Gastrocnemius medialis (tissue), 4 donors: ENCODE results near the gene SLC25A15. TPM values are rescaled to one million over a fixed set of nuclear protein-coding genes. Genes with fewer than 3 reads are reported as not detected.
A peak's percentile ranks its signal among the peaks of the same experiment; 100 is the strongest.

Experiments used
- ATAC-seq, 2 donors: fragments of 150-250 bp; one replicate each; pipeline ENCODE4 v1.9.1; 2016
- DNase-seq, 2 donors: peaks; one replicate each; pipeline ENCODE4 v3.0.0-alpha.2; 2019
- H3K27ac ChIP-seq, 4 donors: fragments of 200-600 bp; sonication (generic); 1 replicate in 1 of 4; 2 replicates in 3 of 4; pipeline ENCODE4 v1.5.1; 2016 to 2018; ENCODE audit warnings: mild to moderate bottlenecking in 2 of 4, moderate library complexity in 1 of 4
- H3K27me3 ChIP-seq, 3 donors: fragments of 200-600 bp; sonication (generic) in 2 of 3; 1 replicate in 1 of 3; 2 replicates in 2 of 3; pipeline versions ENCODE4 v1.5.1 to v1.6.0; 2016 to 2019; ENCODE audit warnings: mild to moderate bottlenecking in 1 of 3, moderate library complexity in 1 of 3
- H3K36me3 ChIP-seq, 2 donors: fragments of 200-600 bp; sonication (generic) in 1 of 2; one replicate each; pipeline ENCODE4 v1.5.1; 2017 to 2018
- H3K4me1 ChIP-seq, 2 donors: fragments of 200-600 bp; sonication (generic) in 1 of 2; one replicate each; pipeline ENCODE4 v1.5.1; 2016 to 2017; ENCODE audit warnings: mild to moderate bottlenecking in 2 of 2
- H3K4me3 ChIP-seq, 4 donors: fragments of 200-600 bp; sonication (generic) in 3 of 4; 1 replicate in 1 of 4; 2 replicates in 3 of 4; pipeline ENCODE4 v1.5.1; 2016 to 2019; ENCODE audit warnings: mild to moderate bottlenecking in 2 of 4
- H3K9me3 ChIP-seq, 3 donors: fragments of 200-600 bp; sonication (generic) in 2 of 3; 1 replicate in 1 of 3; 2 replicates in 2 of 3; pipeline ENCODE4 v1.5.1; 2016 to 2019
- CTCF ChIP-seq, 5 experiments: fragments of 450-650 bp in 3 of 5; fragments of 200-600 bp in 2 of 5; sonication (generic) in 2 of 5; IDR thresholded peaks in 4 of 5; conservative IDR thresholded peaks in 1 of 5; 1 replicate in 4 of 5; 2 replicates in 1 of 5; pipeline ENCODE4 v1.5.1; 2016 to 2019; ENCODE audit warnings: antibody characterized with exemption in 5 of 5, mild to moderate bottlenecking in 3 of 5, moderate library complexity in 3 of 5
- POLR2A ChIP-seq, 2 donors: fragments of 450-650 bp; IDR thresholded peaks; one replicate each; pipeline ENCODE4 v1.6.1; 2017; ENCODE audit warnings: antibody characterized with exemption in 2 of 2, mild to moderate bottlenecking in 2 of 2, moderate library complexity in 2 of 2
- in situ Hi-C, 4 donors: fragments of 200-750 bp; cut with MboI; loops; one replicate each; pipeline versions ENCODE4 v1.15.0 to v1.8.0; 2017; ENCODE audit warnings: low sequenced_read_pairs in 4 of 4
- intact Hi-C: fragments of 100-400 bp; cut with DNase I; formaldehyde crosslinking; loops from one replicate; pipeline ENCODE4 v1.15.1; 2023; ENCODE audit warnings: low total_unique reads
- total RNA-seq, 4 donors: library from RNA; depleted of rRNA; stranded (reverse); fragments of >200 nt; gene quantifications; one replicate each; pipeline versions ENCODE4 v1.1.0 to v1.2.3, GENCODE V29; 2016

SLC25A15 gene
- total RNA-seq, 4 donors from 2014 or later: 4.3 to 19.3 (median 11.0) TPM

- TF ChIP-seq CTCF (IDR thresholded peaks at IDR 0.05 in 4 of 5, conservative IDR thresholded peaks at IDR 0.05 in 1 of 5) (no peak), POLR2A (IDR thresholded peaks at IDR 0.05) (no peak)
- no peak for ATAC-seq
- in situ Hi-C loops (no loop called here), intact Hi-C loops (no loop called here)
- no peaks in the 10 kb centered on the region for H3K9me3 ChIP-seq
- H3K27ac ChIP-seq: no peak overlapping the region
- H3K27me3 ChIP-seq: no peaks in the 10 kb centered on the region
- peaks cover 0 to 22% of the 10 kb centered on the region in 2 donors for H3K36me3 ChIP-seq
- no peak for DNase-seq
- no peaks in the 10 kb centered on the region for H3K4me1 ChIP-seq
- no peak overlapping the region for H3K4me3 ChIP-seq
Observed at GRCh38 chr13:40812724-40813445, 23.5 kb downstream of the SLC25A15 start.

- Histone ChIP-seq H3K27me3 (no peaks in the 10 kb centered on the region), H3K4me3 (no peak overlapping the region), H3K36me3 (peaks cover 0 to 19% of the 10 kb centered on the region in 2 donors), H3K4me1 (no peaks in the 10 kb centered on the region), H3K9me3 (no peaks in the 10 kb centered on the region), H3K27ac (no peak overlapping the region)
- no peak for TF ChIP-seq POLR2A (IDR thresholded peaks at IDR 0.05)
- peak in 2 of 5 experiments; percentile 26 to 42 for TF ChIP-seq CTCF (IDR thresholded peaks at IDR 0.05 in 4 of 5, conservative IDR thresholded peaks at IDR 0.05 in 1 of 5)
- in situ Hi-C loops (no loop called here), intact Hi-C loops (no loop called here)
- no peak for ATAC-seq
- no peak for DNase-seq
Observed at GRCh38 chr13:40813667-40814454, 24.4 kb downstream of the SLC25A15 start.

GRCh38 chr13:40814803-40815202 lies 25.4 kb downstream of the SLC25A15 start:
- Histone ChIP-seq H3K9me3 (no peaks in the 10 kb centered on the region), H3K27ac (no peak overlapping the region), H3K4me3 (no peak overlapping the region), H3K36me3 (peaks cover 0 to 12% of the 10 kb centered on the region in 2 donors), H3K4me1 (no peaks in the 10 kb centered on the region), H3K27me3 (no peaks in the 10 kb centered on the region)
- in situ Hi-C loops: no loop called here
- TF ChIP-seq CTCF (IDR thresholded peaks at IDR 0.05 in 4 of 5, conservative IDR thresholded peaks at IDR 0.05 in 1 of 5) (no peak), POLR2A (IDR thresholded peaks at IDR 0.05) (no peak)
- ATAC-seq: no peak
- no peak for DNase-seq
- intact Hi-C loops: no loop called here

GRCh38 chr13:40818926-40819325 lies 29.5 kb downstream of the SLC25A15 start:
- no peaks in the 10 kb centered on the region for H3K9me3 ChIP-seq
- no peak overlapping the region for H3K27ac ChIP-seq
- no peaks in the 10 kb centered on the region for H3K27me3 ChIP-seq
- no peak overlapping the region for H3K4me3 ChIP-seq
- H3K4me1 ChIP-seq: no peaks in the 10 kb centered on the region
- intact Hi-C loops (no loop called here), in situ Hi-C loops (no loop called here)
- no peak for TF ChIP-seq POLR2A (IDR thresholded peaks at IDR 0.05)
- no peak for TF ChIP-seq CTCF (IDR thresholded peaks at IDR 0.05 in 4 of 5, conservative IDR thresholded peaks at IDR 0.05 in 1 of 5)
- ATAC-seq: no peak
- DNase-seq: no peak
- H3K36me3 ChIP-seq: no peaks in the 10 kb centered on the region
